Spleen (tissue), 7 donors: Measurements from ENCODE around the gene HDAC7.

Source experiments
- CTCF ChIP-seq, 11 experiments: fragments of 200-600 bp in 7 of 11; fragments of 450-650 bp in 4 of 11; sonication (generic) in 4 of 11; IDR thresholded peaks in 8 of 11; conservative IDR thresholded peaks in 3 of 11; 1 replicate in 7 of 11; 2 replicates in 4 of 11; pipeline versions ENCODE4 v1.4.0 to v1.8.0; 2016 to 2021; ENCODE audit warnings: antibody characterized with exemption in 11 of 11, inconsistent platforms in 4 of 11, mild to moderate bottlenecking in 1 of 11
- POLR2A ChIP-seq, 3 donors: fragments of 450-650 bp; IDR thresholded peaks; one replicate each; pipeline ENCODE4 v1.5.1; 2017; ENCODE audit warnings: antibody characterized with exemption in 3 of 3, mild to moderate bottlenecking in 1 of 3
- POLR2AphosphoS5 ChIP-seq, 3 donors: sonication (generic); formaldehyde crosslinking; IDR thresholded peaks; one replicate each; pipeline ENCODE4 v1.5.1; 2017; ENCODE audit warnings: antibody characterized with exemption in 3 of 3
- donor health status: DM: no; HTN: no; CAD: no; lungs with moderate emphysema.
- donor health status: DM: no; HTN: no; CAD: no.
- donor health status: DM: no; HTN: no; CAD: no.

DNA sequence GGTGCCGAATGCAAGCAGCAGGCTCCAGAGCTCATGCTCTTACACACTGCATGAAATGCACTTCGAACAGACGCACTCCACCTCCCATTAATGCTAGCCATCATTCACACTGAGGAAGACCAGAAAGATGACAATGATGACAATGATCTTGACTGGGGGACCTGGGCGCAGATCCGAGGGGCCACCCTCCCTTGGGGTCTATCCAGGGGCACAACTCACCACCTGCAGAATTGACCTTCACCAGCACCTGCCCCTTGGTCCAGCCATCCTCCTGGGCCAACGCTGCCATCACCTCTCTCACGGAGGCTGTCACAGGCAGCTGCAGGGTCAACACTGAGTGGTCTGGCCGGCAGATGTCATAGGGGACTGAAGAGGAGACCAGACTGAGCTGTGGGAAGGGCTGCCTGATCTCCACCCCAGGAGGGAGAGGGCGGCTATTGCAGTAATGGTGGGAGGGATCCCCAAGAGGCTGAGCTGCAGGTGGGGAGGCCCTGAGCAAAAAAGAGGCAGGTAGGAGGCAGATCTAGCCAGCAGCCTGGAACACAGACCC lies 76.3 kb downstream of the HDAC7 start:
- TF ChIP-seq CTCF (IDR thresholded peaks at IDR 0.05 in 8 of 11, conservative IDR thresholded peaks at IDR 0.05 in 3 of 11) (no peak), POLR2A (IDR thresholded peaks at IDR 0.05) (no peak), POLR2AphosphoS5 (IDR thresholded peaks at IDR 0.05) (no peak)
